Measurements from ENCODE around the gene LGALS7B.
"Not testable (repeated sequence)": the region's sequence is repeated elsewhere in the genome, so short reads cannot be mapped to it uniquely, and the experiment has no call there.

The LGALS7B gene

GRCh38 chr19:38786572-38787265 is 2.3 kb upstream of the LGALS7B start:
- TF ChIP-seq CTCF (conservative IDR thresholded peaks at IDR 0.05; ENCODE audit: low read length), result no peak
- no peak for DNase-seq (ENCODE audit: low read depth)

GRCh38 chr19:38790507-38791403 is 1.8 kb downstream of the LGALS7B start:
- DNase-seq (ENCODE audit: low read depth), result not testable (repeated sequence)
- peak overlapping the region; percentile 33 for H3K4me3 ChIP-seq (ENCODE audit: low read length)

More at GRCh38 chr19:38786572-38787265, 2.3 kb upstream of the LGALS7B start:
- no peak overlapping the region for H3K4me3 ChIP-seq (ENCODE audit: low read length)

- peak overlapping the region; percentile 33 for H3K4me3 ChIP-seq (ENCODE audit: low read length)
- DNase-seq (ENCODE audit: low read depth), result not testable (repeated sequence)
These were observed 2.6 kb downstream of the LGALS7B start for GRCh38 chr19:38791451-38792064.

GRCh38 chr19:38792250-38793111 is 3.5 kb downstream of the LGALS7B start:
- DNase-seq (ENCODE audit: low read depth), result no peak
- TF ChIP-seq CTCF (conservative IDR thresholded peaks at IDR 0.05; ENCODE audit: low read length), result peak; percentile 38
- no peak overlapping the region for H3K4me3 ChIP-seq (ENCODE audit: low read length)

- no peak for TF ChIP-seq CTCF (conservative IDR thresholded peaks at IDR 0.05; ENCODE audit: low read length)
- H3K4me3 ChIP-seq (ENCODE audit: low read length), result no peak overlapping the region
- DNase-seq (ENCODE audit: low read depth), result peak; percentile 41
These were observed 4.2 kb downstream of the LGALS7B start for GRCh38 chr19:38793177-38793576.

GRCh38 chr19:38793671-38794070 is 4.7 kb downstream of the LGALS7B start:
- no peak for TF ChIP-seq CTCF (conservative IDR thresholded peaks at IDR 0.05; ENCODE audit: low read length)
- no peak for DNase-seq (ENCODE audit: low read depth)
- no peak overlapping the region for H3K4me3 ChIP-seq (ENCODE audit: low read length)

GRCh38 chr19:38795549-38795948 is 6.5 kb downstream of the LGALS7B start:
- DNase-seq (ENCODE audit: low read depth), result no peak
- no peak for TF ChIP-seq CTCF (conservative IDR thresholded peaks at IDR 0.05; ENCODE audit: low read length)
- H3K4me3 ChIP-seq (ENCODE audit: low read length), result no peak overlapping the region

Measured in AG10803 (cell line).